Common myeloid progenitor, CD34-positive (primary cell): Measurements from ENCODE around the gene CPLX1.

ENCODE experiments used
- CTCF ChIA-PET: fragments of 350-600 bp; sonication (Branson Sonifier 250); formaldehyde crosslinking; loops from one replicate; lab custom pipeline; 2021; ENCODE audit warnings: antibody characterized with exemption; lab: Charles Lee
- POLR2A ChIA-PET: fragments of 350-600 bp; sonication (Branson Sonifier 250); formaldehyde crosslinking; loops from one replicate; lab custom pipeline; 2021; ENCODE audit warnings: antibody characterized with exemption; lab: Charles Lee
- DNase-seq, 3 donors: peaks; one replicate each; pipeline versions ENCODE4 v3.0.0 to v3.0.0-alpha.2; 2013
- H3K27ac ChIP-seq, 2 experiments: 1 replicate in 1 of 2; 2 replicates in 1 of 2; pipeline ENCODE4 v1.7.0; 2013; ENCODE audit warnings: inconsistent platforms in 2 of 2, low read length in 2 of 2, mild to moderate bottlenecking in 2 of 2, low read depth in 1 of 2, moderate library complexity in 1 of 2; ENCODE audit not compliant: severe bottlenecking in 2 of 2, insufficient read depth in 1 of 2, poor library complexity in 1 of 2
- H3K27me3 ChIP-seq, 5 experiments: replicated peaks in 2 of 5; 1 replicate in 3 of 5; 2 replicates in 2 of 5; pipeline versions ENCODE4 v1.6.1 to v1.7.0; 2013; ENCODE audit warnings: low read length in 4 of 5, mild to moderate bottlenecking in 2 of 5, moderate library complexity in 2 of 5, inconsistent platforms in 1 of 5; ENCODE audit not compliant: insufficient read depth in 5 of 5, control insufficient read depth in 4 of 5
- H3K36me3 ChIP-seq, 4 experiments: 1 replicate in 2 of 4; 2 replicates in 2 of 4; pipeline versions ENCODE4 v1.6.1 to v1.7.0; 2013; ENCODE audit warnings: low read length in 3 of 4, control low read depth in 1 of 4, mild to moderate bottlenecking in 1 of 4; ENCODE audit not compliant: control insufficient read depth in 4 of 4, insufficient read depth in 4 of 4
- H3K4me1 ChIP-seq, 4 experiments: 1 replicate in 3 of 4; 2 replicates in 1 of 4; pipeline versions ENCODE4 v1.6.1 to v1.7.1; 2013; ENCODE audit warnings: low read length in 3 of 4, mild to moderate bottlenecking in 3 of 4, control low read depth in 1 of 4, inconsistent platforms in 1 of 4, moderate library complexity in 1 of 4; ENCODE audit not compliant: control insufficient read depth in 4 of 4, insufficient read depth in 4 of 4; ENCODE audit errors: control extremely low read depth in 1 of 4
- H3K4me3 ChIP-seq, 7 experiments: 1 replicate in 4 of 7; 2 replicates in 3 of 7; pipeline versions ENCODE4 v1.5.1 to v1.7.0; 2013; ENCODE audit warnings: mild to moderate bottlenecking in 7 of 7, low read length in 6 of 7, moderate library complexity in 6 of 7, inconsistent platforms in 2 of 7, low read depth in 2 of 7, control low read depth in 1 of 7; ENCODE audit not compliant: insufficient read depth in 4 of 7, control insufficient read depth in 1 of 7; ENCODE audit errors: extremely low read depth in 1 of 7
- H3K9me3 ChIP-seq, 5 experiments: 1 replicate in 4 of 5; 2 replicates in 1 of 5; pipeline versions ENCODE4 v1.6.1 to v1.7.1; 2013; ENCODE audit warnings: low read length in 4 of 5, mild to moderate bottlenecking in 2 of 5, inconsistent platforms in 1 of 5, low read depth in 1 of 5, moderate library complexity in 1 of 5; ENCODE audit not compliant: control insufficient read depth in 4 of 5, insufficient read depth in 2 of 5; ENCODE audit errors: control extremely low read depth in 1 of 5
- WGBS: methylation state at CpG from one replicate; pipeline ENCODE4 v1.1.5; 2013; ENCODE audit not compliant: insufficient coverage; 5-methylcytosine and 5-hydroxymethylcytosine counted together

Gene CPLX1

DNA sequence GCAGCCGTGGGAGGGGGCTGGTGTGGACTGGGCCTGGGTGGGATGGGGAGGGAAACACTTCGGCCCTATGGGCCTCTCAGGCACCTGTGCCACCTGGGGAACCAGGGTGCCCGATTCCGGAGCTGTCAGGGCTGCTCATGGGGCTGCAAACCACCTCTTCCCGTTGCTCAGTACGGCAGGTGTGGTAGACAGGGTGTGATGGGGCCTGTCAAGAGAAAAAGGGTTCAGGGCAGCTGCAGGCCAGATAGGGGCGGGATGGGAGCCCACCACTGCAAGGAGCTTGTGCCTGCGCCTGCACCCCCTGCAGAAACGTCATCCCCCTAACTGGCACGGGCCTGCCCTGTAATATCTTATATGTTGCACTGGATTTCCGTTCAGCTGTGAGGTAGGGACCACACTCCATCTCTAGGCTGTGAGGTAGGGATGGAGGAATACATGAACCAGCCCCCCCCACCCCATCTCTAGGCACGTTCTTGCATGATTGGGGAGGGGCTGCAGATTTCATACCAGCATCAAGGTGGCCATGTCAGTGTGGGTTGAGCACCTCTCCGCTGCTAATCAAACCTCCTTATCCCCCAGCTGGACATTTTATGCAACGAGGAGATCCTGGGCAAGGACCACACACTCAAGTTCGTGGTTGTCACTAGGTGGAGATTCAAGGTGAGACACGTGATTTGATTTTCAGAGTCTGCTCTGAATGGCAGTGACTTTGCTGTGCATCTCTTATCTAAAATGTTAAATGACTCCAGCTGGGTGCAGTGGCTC, 61.3 kb downstream of the CPLX1 start:
- no peak overlapping the region for H3K27ac ChIP-seq
- ChIA-PET POLR2A (no interaction called here), CTCF (interaction anchor here (0.6 kb wide), 1 partner anchor 33 kb away, joined by 3 read pairs; no protein-coding TSS in a partner anchor)
- H3K27me3 ChIP-seq: no peaks in the 10 kb centered on the region
- no peak for DNase-seq
- peaks cover 0 to 5% (median 0%) of the 10 kb centered on the region in 4 experiments for H3K4me1 ChIP-seq
- H3K36me3 ChIP-seq: peaks cover 24 to 86% (median 58%) of the 10 kb centered on the region in 4 experiments
- no peak overlapping the region for H3K4me3 ChIP-seq
- no peaks in the 10 kb centered on the region for H3K9me3 ChIP-seq
- 95% methylated on average over 12 of the region's 16 CpGs for WGBS

DNA sequence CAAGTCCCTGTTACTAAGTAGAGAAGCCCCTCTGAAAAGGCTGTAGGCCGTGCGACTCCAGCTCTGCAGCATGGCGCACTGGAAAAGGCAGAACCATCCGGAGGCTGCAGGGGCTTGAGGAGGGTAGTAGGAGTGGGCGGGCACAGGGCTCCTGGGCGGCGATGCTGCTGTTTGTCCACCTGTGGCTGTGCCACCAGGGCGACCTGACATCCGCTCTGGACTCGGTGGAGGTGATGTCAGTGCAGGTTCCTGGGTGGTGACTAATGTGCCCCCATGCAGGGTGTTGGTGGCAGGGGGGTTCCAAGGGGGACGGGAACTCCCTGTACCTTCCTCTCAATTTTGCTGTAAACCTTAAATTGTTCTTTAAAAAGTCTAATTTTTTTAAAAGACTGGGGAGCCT, 62.0 kb downstream of the CPLX1 start:
- Histone ChIP-seq H3K4me3 (no peak overlapping the region), H3K27me3 (no peaks in the 10 kb centered on the region), H3K36me3 (peaks cover 22 to 79% (median 53%) of the 10 kb centered on the region in 4 experiments), H3K4me1 (peaks cover 0 to 5% (median 0%) of the 10 kb centered on the region in 4 experiments), H3K9me3 (no peaks in the 10 kb centered on the region), H3K27ac (no peak overlapping the region)
- ChIA-PET CTCF (no interaction called here), POLR2A (no interaction called here)
- DNase-seq: no peak
- 96% methylated on average over 9 of the region's 11 CpGs for WGBS

DNA sequence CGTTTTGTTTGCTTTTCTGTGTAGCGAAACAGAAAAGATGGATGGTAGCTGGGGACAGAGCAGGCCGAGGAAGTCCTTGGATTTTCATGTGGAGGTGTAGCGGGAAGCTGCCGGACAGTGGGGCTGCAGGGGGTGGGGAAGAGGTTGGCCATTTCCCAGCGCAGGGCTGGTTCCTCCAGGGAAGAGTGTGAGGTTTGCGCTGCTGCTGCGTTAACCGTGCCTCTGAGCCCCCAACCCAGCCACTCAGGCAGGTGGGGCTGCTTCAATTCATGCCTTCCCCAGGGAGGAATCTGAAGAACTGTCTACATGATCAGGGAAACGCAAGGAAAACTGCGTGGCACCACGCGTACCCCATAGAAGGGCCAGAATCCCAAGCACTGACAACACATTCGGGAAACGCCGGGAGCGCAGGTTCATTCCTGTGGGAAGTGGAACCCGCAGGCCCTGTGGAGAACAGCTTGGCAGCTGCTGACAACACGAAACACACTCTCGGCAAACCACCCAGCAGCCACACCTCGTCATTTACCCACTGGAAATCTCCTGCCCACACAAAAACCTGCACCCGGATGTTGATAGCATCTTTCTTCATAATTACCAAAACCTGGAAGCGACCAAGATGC, 62.6 kb downstream of the CPLX1 start:
- no peak overlapping the region for H3K27ac ChIP-seq
- no peaks in the 10 kb centered on the region for H3K27me3 ChIP-seq
- no peak overlapping the region for H3K4me3 ChIP-seq
- no peaks in the 10 kb centered on the region for H3K9me3 ChIP-seq
- ChIA-PET CTCF (no interaction called here), POLR2A (no interaction called here)
- DNase-seq: no peak
- WGBS: 93% methylated on average over 18 of the region's 23 CpGs
- H3K36me3 ChIP-seq: peaks cover 22 to 75% (median 52%) of the 10 kb centered on the region in 4 experiments
- H3K4me1 ChIP-seq: peaks cover 0 to 5% (median 0%) of the 10 kb centered on the region in 4 experiments

DNA sequence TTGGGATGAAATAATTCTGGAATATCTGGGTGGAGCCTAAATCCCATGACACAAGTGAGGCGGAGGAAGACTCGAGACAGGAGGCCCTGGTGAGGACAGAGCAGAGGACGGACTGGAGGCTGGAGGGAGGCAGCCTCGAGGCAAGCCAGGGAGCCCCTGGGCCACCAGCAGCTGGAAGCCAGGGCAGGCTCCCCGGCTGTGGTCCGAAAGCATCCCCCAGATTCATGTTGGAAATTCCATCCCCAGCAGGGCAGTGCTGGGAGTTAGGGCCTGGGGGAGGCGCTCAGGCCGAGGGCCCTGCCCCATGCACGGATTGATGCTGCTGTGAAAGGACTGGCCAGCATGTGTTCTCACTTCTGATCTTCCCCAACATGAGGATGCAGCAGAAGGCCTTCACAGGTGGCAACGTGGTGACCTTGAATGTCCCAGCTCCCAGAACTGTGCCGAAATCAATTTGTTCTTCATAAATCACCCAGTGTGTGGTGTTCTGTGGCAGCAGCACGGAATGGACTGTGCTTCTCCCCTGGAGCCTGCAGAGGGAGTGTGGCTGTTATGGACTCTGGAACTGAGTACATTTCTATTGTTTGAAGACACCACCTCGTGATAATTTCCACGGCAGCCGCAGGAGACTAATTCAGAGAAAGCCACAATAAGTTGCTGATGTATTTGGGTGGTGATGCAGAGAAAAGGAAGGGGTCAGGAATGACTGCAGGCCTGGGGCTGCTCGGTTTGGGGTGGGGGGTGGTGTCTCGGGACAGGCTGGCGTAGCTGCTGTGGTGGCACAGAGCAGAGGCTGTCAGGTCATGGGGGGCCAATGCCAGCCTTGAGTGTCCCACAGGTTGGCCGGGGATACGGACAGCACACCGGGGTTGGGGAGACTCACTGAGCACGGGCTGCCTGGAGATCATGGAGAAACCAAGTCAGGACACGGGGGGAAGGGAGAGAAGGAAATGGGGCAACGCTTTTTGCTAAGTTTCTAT, 63.4 kb downstream of the CPLX1 start:
- H3K36me3 ChIP-seq: peaks cover 21 to 67% (median 49%) of the 10 kb centered on the region in 4 experiments
- ChIA-PET POLR2A (no interaction called here), CTCF (no interaction called here)
- no peak overlapping the region for H3K4me3 ChIP-seq
- no peak overlapping the region for H3K27ac ChIP-seq
- H3K4me1 ChIP-seq: peaks cover 0 to 5% (median 0%) of the 10 kb centered on the region in 4 experiments
- WGBS: 96% methylated on average over 21 of the region's 24 CpGs
- DNase-seq: peak in 2 of 3 donors; percentile 27 to 33
- no peaks in the 10 kb centered on the region for H3K27me3 ChIP-seq
- H3K9me3 ChIP-seq: no peaks in the 10 kb centered on the region

DNA sequence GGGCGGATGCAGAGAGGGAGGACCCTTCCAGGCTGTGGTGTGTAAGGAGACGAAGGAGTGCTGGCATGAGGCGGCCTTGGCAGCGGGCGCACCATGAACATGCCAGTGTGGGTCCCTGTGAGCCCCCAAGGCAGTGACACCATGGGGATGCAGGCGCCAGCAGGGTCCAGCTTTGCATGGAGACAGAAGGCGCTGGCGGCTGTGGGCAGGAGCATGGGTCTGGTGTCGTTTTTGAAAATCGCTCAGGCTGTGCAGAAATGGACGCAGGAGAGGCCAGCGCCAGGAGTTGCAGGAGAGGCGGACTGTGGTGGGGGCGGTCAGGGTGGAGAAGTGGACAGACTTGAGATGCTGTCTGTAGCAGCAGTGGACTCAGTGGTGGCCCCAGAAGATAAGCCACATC, 64.2 kb downstream of the CPLX1 start:
- WGBS: 97% methylated on average over 12 of the region's 14 CpGs
- Histone ChIP-seq H3K9me3 (no peaks in the 10 kb centered on the region), H3K36me3 (peaks cover 22 to 67% (median 47%) of the 10 kb centered on the region in 4 experiments), H3K27ac (no peak overlapping the region), H3K4me3 (no peak overlapping the region), H3K4me1 (peaks cover 0 to 5% (median 0%) of the 10 kb centered on the region in 4 experiments), H3K27me3 (no peaks in the 10 kb centered on the region)
- POLR2A ChIA-PET: no interaction called here
- DNase-seq: no peak
- CTCF ChIA-PET: no interaction called here

DNA sequence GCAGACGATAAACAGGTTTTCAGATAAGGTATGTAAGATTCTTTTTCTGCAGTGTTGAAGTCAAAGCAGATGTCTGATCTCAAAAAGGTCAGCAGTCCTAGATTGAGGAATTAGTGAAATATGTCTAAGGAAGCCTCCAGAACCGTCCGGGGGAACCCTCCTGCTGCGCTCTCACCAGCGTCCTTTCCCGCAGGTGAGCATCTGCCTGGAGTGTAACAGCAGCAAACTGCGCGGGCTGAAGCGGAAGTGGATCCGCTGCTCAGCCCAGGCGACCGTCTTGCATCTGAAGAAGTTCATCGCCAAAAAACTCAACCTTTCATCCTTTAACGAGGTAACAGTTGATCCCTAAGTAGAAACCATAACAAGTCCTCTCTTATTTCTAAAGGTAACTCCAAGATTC, 64.8 kb downstream of the CPLX1 start:
- CTCF ChIA-PET: no interaction called here
- no peak for DNase-seq
- Histone ChIP-seq H3K4me1 (peaks cover 0 to 5% (median 0%) of the 10 kb centered on the region in 4 experiments), H3K9me3 (no peaks in the 10 kb centered on the region), H3K36me3 (peaks cover 21 to 64% (median 45%) of the 10 kb centered on the region in 4 experiments), H3K27ac (no peak overlapping the region), H3K4me3 (no peak overlapping the region), H3K27me3 (no peaks in the 10 kb centered on the region)
- POLR2A ChIA-PET: no interaction called here
- 99% methylated on average over 13 of the region's 14 CpGs for WGBS
